ENCODE results near the gene SORCS1. TPM values are rescaled to one million over a fixed set of nuclear protein-coding genes. Genes with fewer than 3 reads are reported as not detected.

The SORCS1 gene
- total RNA-seq, 6 experiments from 2014 or later, result 0.09 to 0.14 (median 0.10) TPM; not detected in 3

DNA sequence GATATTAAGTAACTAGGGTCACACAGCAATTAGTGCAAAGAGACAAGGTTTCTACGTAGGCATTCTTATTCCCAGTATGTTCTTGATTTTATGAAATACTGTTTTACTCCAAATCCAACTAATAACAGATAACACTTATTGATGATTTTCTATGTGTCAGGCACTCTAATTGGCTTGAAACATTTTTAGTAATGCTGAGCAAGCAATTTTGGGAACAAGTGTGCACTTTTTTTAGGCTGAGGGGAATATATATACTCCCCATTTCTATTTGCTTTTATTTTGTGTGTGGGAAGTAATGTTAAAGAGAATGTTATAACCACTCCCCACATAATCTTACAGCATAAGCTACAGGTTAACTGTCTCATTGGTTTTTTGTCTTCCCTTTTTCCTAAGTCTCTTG, 4.2 kb upstream of the SORCS1 start:
- TF ChIP-seq CTCF (IDR thresholded peaks at IDR 0.05), result no peak
- no peak overlapping the region for H3K27ac Mint-ChIP-seq
- no peaks in the 10 kb centered on the region; the same call in 1 of the 2 replicates for H3K27me3 Mint-ChIP-seq (ENCODE audit: insufficient read depth)
- peaks cover 5% of the 10 kb centered on the region for H3K36me3 Mint-ChIP-seq (ENCODE audit: low read depth)
- H3K9me3 Mint-ChIP-seq, result peaks cover 29% of the 10 kb centered on the region
- H3K4me3 Mint-ChIP-seq, result no peak overlapping the region
- DNase-seq, result no peak
- H3K4me1 Mint-ChIP-seq (ENCODE audit: low read depth), result no peaks in the 10 kb centered on the region

- no peak for DNase-seq
- H3K9me3 Mint-ChIP-seq, result peaks cover 23% of the 10 kb centered on the region
- H3K4me1 Mint-ChIP-seq (ENCODE audit: low read depth), result no peaks in the 10 kb centered on the region
- no peak overlapping the region for H3K4me3 Mint-ChIP-seq
- H3K27me3 Mint-ChIP-seq (ENCODE audit: insufficient read depth), result no peaks in the 10 kb centered on the region; the same call in 1 of the 2 replicates
- no peak for TF ChIP-seq CTCF (IDR thresholded peaks at IDR 0.05)
- peaks cover 5% of the 10 kb centered on the region for H3K36me3 Mint-ChIP-seq (ENCODE audit: low read depth)
- no peak overlapping the region for H3K27ac Mint-ChIP-seq
These were observed 1.9 kb upstream of the SORCS1 start for GRCh38 chr10:107166403-107166802.

DNA sequence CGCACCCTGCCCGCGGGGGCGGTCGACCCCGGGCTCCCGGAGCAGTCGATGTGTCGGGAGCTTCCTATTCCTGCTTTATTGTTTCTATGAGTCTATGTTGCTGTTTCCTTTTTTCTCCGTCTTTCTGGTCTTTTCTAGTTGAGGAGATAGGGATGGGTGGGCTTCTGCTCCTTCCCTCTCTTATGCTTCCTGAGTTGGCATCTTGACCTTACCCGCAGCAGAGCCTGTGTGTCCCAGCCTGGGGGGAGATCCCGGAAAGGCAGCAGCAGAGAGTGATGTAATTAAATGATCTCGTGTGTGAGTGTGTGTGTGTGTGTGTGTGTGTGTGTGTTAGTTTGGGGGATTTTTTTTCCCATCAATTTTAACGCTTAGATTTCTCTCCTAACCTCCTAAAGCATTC, 486 bp upstream of the SORCS1 start:
- Mint-ChIP-seq H3K27me3 (ENCODE audit: insufficient read depth) (no peaks in the 10 kb centered on the region; the same call in 1 of the 2 replicates), H3K36me3 (ENCODE audit: low read depth) (peaks cover 5% of the 10 kb centered on the region), H3K9me3 (peaks cover 23% of the 10 kb centered on the region), H3K4me1 (ENCODE audit: low read depth) (no peaks in the 10 kb centered on the region), H3K27ac (no peak overlapping the region), H3K4me3 (no peak overlapping the region)
- no peak for TF ChIP-seq CTCF (IDR thresholded peaks at IDR 0.05)
- DNase-seq, result no peak

DNA sequence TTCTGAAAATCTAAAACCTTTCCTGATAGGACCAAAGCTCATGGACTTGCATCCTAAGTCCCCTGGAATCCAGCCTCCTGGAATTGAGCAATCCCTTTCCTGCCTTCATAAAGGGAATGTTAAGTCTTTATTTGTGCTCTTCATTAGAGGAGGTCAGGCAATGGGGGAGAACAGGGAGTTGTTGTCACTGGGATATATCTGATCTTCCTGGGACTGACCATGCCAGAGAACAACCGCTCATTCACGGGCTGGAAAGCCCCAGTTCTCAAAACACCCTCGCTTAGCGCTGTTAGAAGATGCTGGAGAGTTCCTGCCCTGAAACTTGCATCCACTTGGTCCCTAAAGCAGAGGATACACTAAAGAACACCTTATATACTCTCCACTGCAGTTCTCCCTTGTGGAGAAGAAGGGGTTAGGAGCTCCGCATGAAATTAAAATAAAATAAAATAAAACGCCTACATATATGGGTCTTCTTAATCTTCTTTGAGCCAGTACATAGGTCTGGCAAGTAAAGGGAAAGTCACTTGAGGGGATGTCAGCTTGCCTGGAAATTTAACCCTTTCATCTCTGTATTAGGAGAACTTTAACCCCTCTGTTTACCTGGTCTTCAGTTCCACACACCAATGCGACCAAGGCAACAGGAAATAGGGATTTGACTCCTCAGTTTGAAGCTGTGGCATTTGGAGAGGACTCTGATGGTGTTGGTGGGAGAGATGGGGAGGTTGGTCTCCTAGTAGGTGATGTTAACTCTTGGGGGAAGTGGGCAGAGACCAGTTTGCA, 1.2 kb downstream of the SORCS1 start:
- Mint-ChIP-seq H3K9me3 (peaks cover 25% of the 10 kb centered on the region), H3K4me3 (no peak overlapping the region), H3K36me3 (ENCODE audit: low read depth) (peaks cover 5% of the 10 kb centered on the region), H3K4me1 (ENCODE audit: low read depth) (no peaks in the 10 kb centered on the region), H3K27me3 (ENCODE audit: insufficient read depth) (no peaks in the 10 kb centered on the region; the same call in 1 of the 2 replicates), H3K27ac (no peak overlapping the region)
- TF ChIP-seq CTCF (IDR thresholded peaks at IDR 0.05), result no peak
- DNase-seq, result no peak

GRCh38 chr10:107160866-107161265, 3.6 kb downstream of the SORCS1 start:
- H3K4me3 Mint-ChIP-seq, result no peak overlapping the region
- no peaks in the 10 kb centered on the region; the same call in 1 of the 2 replicates for H3K27me3 Mint-ChIP-seq (ENCODE audit: insufficient read depth)
- TF ChIP-seq CTCF (IDR thresholded peaks at IDR 0.05), result no peak
- DNase-seq, result no peak
- peaks cover 5% of the 10 kb centered on the region for H3K36me3 Mint-ChIP-seq (ENCODE audit: low read depth)
- no peaks in the 10 kb centered on the region for H3K4me1 Mint-ChIP-seq (ENCODE audit: low read depth)
- no peak overlapping the region for H3K27ac Mint-ChIP-seq
- peaks cover 19% of the 10 kb centered on the region for H3K9me3 Mint-ChIP-seq
